Jurkat, Clone E6-1 (cell line): ENCODE measurements around the gene EIF2D.
A peak's percentile ranks its signal among the peaks of the same experiment; 100 is the strongest.

Experiments used
- DNase-seq: peaks from one replicate; pipeline ENCODE4 v3.0.0-alpha.2; 2011; ENCODE audit warnings: low read depth, low spot score
- H3K4me3 ChIP-seq: 2 replicates; pipeline ENCODE4 v1.5.1; 2011; ENCODE audit warnings: mild to moderate bottlenecking, low read length, control low read depth, moderate library complexity

The EIF2D gene

GRCh38 chr1:206556750-206557635 lies 55.3 kb downstream of the EIF2D start:
- peak overlapping the region; percentile 98 for H3K4me3 ChIP-seq
- DNase-seq, result peak; percentile 91

GRCh38 chr1:206556047-206556749 lies 56.1 kb downstream of the EIF2D start:
- peak overlapping the region; percentile 98 for H3K4me3 ChIP-seq
- DNase-seq, result no peak

- DNase-seq, result no peak
- no peak overlapping the region for H3K4me3 ChIP-seq
These were observed 56.8 kb downstream of the EIF2D start for GRCh38 chr1:206555473-206555935.

GRCh38 chr1:206554701-206555472 lies 57.4 kb downstream of the EIF2D start:
- DNase-seq, result no peak
- H3K4me3 ChIP-seq, result no peak overlapping the region

GRCh38 chr1:206554211-206554610 lies 58.1 kb downstream of the EIF2D start:
- H3K4me3 ChIP-seq, result no peak overlapping the region
- no peak for DNase-seq

GRCh38 chr1:206551986-206552326 lies 60.3 kb downstream of the EIF2D start:
- H3K4me3 ChIP-seq, result no peak overlapping the region
- peak; percentile 89 for DNase-seq

GRCh38 chr1:206551296-206551985 lies 60.8 kb downstream of the EIF2D start:
- H3K4me3 ChIP-seq, result no peak overlapping the region
- DNase-seq, result no peak

GRCh38 chr1:206550446-206550845 lies 61.8 kb downstream of the EIF2D start:
- no peak overlapping the region for H3K4me3 ChIP-seq
- DNase-seq, result no peak

GRCh38 chr1:206547104-206547503 lies 65.2 kb downstream of the EIF2D start:
- no peak overlapping the region for H3K4me3 ChIP-seq
- DNase-seq, result no peak

- DNase-seq, result no peak
These were observed 66.9 kb downstream of the EIF2D start for GRCh38 chr1:206545351-206545750.

GRCh38 chr1:206544562-206545257 lies 67.6 kb downstream of the EIF2D start:
- peak; percentile 57 for DNase-seq
- no peak overlapping the region for H3K4me3 ChIP-seq

More at GRCh38 chr1:206545351-206545750, 66.9 kb downstream of the EIF2D start:
- no peak overlapping the region for H3K4me3 ChIP-seq
